Nephron progenitor cell (in vitro differentiated cells): Measurements from ENCODE around the gene PRMT5.
"Not testable (repeated sequence)": the region's sequence is repeated elsewhere in the genome, so short reads cannot be mapped to it uniquely, and the experiment has no call there.

Experiments
- DNase-seq: peaks from one replicate; pipeline ENCODE4 v3.0.0; 2021
- H3K27ac Mint-ChIP-seq: 2 replicates; pipeline ENCODE4 v1.8.0; 2021; ENCODE audit warnings: mild to moderate bottlenecking, moderate library complexity, mixed read lengths
- H3K27me3 Mint-ChIP-seq: 2 replicates; pipeline ENCODE4 v1.8.0; 2021; ENCODE audit warnings: mild to moderate bottlenecking, low read depth, mixed read lengths; ENCODE audit not compliant: poor library complexity
- H3K36me3 Mint-ChIP-seq: 2 replicates; pipeline ENCODE4 v1.8.0; 2021; ENCODE audit warnings: low read depth, mixed read lengths
- H3K4me1 Mint-ChIP-seq: 2 replicates; pipeline ENCODE4 v1.8.0; 2021; ENCODE audit warnings: mixed read lengths
- H3K4me3 Mint-ChIP-seq: 2 replicates; pipeline ENCODE4 v1.8.0; 2021; ENCODE audit warnings: mild to moderate bottlenecking, moderate library complexity, mixed read lengths
- H3K9me3 Mint-ChIP-seq: 2 replicates; pipeline ENCODE4 v1.8.0; 2021; ENCODE audit warnings: mild to moderate bottlenecking, moderate library complexity, mixed read lengths
- TF ChIP-seq, protein P1 (sequence below): fragments of 200-600 bp; sonication (generic); IDR thresholded peaks from 2 replicates; pipeline ENCODE4 v1.5.0; 2021; ENCODE audit warnings: antibody characterized with exemption

The PRMT5 gene

DNA sequence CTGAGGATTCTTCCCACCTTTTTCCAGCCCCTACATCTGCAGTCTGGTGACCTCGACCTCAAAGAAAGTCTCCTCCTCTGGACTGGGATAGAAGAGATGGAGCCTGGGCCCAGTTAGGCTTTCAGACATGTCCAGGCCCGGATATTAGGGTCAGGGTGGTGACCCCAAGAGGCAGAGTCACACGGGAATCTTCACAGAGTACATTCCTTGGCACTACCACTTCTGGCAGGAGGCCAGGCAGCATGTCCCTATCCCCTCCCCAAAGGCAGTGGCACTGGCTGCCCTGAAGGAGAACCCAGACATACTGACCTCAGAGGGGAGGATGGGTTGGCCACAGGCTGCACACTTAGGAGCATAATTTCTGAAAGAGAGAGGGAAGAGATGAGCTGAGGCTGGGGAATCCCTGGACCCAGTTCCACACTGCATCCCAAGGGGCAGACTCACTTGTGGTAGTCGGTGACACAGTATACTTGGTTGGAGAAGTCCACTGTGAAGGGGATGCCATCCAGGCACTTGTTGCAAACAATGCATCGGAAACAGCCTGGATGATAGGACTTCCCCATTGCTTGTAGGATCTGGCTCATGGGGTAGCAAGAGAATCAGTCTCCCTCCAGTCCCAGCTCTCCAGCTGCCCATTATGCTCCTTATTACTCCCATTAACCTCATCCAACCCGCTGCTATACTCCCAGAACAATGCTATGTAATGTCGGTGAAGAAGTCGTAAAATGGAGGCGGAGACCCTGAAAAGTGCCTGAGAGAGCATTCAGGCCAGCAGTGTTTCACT is 45.5 kb upstream of the PRMT5 start:
- TF ChIP-seq, protein P1, sequence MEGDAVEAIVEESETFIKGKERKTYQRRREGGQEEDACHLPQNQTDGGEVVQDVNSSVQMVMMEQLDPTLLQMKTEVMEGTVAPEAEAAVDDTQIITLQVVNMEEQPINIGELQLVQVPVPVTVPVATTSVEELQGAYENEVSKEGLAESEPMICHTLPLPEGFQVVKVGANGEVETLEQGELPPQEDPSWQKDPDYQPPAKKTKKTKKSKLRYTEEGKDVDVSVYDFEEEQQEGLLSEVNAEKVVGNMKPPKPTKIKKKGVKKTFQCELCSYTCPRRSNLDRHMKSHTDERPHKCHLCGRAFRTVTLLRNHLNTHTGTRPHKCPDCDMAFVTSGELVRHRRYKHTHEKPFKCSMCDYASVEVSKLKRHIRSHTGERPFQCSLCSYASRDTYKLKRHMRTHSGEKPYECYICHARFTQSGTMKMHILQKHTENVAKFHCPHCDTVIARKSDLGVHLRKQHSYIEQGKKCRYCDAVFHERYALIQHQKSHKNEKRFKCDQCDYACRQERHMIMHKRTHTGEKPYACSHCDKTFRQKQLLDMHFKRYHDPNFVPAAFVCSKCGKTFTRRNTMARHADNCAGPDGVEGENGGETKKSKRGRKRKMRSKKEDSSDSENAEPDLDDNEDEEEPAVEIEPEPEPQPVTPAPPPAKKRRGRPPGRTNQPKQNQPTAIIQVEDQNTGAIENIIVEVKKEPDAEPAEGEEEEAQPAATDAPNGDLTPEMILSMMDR: no peak
- H3K4me1 Mint-ChIP-seq: peaks cover 57% of the 10 kb centered on the region
- no peak overlapping the region for H3K4me3 Mint-ChIP-seq
- DNase-seq: no peak
- H3K9me3 Mint-ChIP-seq: no peaks in the 10 kb centered on the region
- peak overlapping the region; percentile 89 for H3K27ac Mint-ChIP-seq
- H3K27me3 Mint-ChIP-seq: peaks cover 6% of the 10 kb centered on the region
- H3K36me3 Mint-ChIP-seq: peaks cover 61% of the 10 kb centered on the region

DNA sequence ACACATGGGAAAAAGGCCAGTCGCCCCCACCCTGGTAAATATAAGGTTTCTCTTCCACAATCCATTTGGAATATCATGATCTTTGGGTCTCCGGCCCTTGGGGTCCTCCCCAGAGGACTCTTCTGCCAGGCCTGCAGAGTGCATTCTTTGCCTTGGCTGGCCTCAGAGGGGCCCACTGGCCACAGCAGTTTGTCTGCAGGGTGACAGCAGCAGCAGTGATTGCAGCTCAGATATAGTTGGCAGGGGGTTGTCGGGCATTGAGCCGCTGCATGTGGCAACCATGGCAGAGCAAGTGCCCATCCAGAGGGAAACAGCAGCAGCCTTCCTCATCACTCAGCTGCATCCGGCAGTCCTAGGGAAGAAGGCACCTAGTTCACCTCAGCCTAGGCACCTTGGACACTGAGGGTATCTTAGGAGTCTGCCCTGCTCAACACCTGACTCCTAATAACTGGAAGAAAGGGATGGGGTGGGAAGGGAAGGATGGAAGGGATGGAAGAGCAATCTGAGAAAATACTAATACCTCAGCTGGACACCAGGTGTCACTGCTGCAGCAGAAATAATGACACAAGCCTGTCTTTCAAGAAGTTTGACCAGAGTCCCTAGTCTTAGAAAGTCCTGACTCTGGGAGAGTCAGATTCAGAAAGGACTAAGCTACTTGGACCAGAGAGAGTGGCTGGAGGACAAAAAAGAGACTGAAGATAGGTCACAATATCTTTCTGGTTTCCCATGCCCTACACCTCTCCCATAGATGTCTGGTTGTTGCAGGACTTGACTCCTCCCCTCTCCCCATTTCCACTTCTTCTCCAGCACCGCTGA is 44.2 kb upstream of the PRMT5 start:
- Mint-ChIP-seq H3K9me3 (no peaks in the 10 kb centered on the region), H3K27ac (peak overlapping the region; percentile 89), H3K36me3 (peaks cover 69% of the 10 kb centered on the region), H3K27me3 (peaks cover 6% of the 10 kb centered on the region), H3K4me1 (peaks cover 44% of the 10 kb centered on the region), H3K4me3 (no peak overlapping the region)
- DNase-seq: peak; percentile 49
- TF ChIP-seq, protein P1: peak; percentile 62

DNA sequence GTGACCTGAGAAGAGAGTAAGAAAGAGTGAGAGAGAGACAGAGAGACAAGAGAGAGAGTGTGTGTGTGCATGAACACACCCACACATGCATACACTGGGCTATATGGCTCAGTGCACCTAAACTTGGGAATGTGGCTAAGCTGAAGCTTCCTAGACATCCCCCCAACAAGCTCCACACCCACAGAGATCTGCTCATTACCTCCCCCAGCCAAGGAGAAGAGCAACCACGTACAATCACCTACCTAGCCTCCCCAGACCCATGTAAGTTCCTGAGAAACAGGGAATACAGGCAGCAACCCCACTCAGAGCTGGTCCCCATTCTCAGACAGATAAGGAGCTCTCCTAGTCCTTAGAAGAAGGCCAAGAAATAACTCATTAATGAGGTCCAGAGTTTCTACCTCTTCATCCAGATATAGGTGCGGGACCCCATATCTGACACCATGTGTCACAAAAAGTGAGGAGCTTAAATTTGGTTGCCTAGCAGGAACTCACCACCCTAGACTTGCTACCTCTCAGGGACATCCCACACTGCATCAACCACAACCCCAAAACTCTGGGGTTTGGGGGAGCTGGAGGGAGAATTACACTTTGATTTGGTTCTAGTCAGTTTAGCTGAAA is 43.2 kb upstream of the PRMT5 start:
- DNase-seq: no peak
- Mint-ChIP-seq H3K4me1 (peaks cover 34% of the 10 kb centered on the region), H3K9me3 (no peaks in the 10 kb centered on the region), H3K36me3 (peaks cover 69% of the 10 kb centered on the region), H3K27ac (peak overlapping the region; percentile 79), H3K27me3 (peaks cover 6% of the 10 kb centered on the region), H3K4me3 (no peak overlapping the region)
- TF ChIP-seq, protein P1: no peak

DNA sequence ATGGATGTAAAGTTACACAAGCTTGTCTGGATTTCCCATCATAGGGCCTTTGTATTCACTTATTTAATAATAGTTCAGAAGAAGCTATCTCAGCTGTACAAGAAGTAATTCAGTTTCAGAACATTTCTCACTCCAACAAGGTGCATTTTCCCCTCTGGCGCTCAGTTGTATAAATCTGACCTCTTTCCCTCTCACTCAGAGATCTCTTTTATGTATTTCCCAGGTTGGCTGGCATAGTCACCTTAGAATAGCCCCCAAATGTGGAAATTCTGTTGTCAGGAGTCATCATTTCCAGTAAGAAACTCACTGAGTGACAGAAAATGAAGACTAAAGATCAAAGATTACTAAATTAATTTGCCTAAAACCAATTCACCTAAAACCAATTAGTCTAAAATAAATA is 42.0 kb upstream of the PRMT5 start:
- no peak overlapping the region for H3K27ac Mint-ChIP-seq
- H3K9me3 Mint-ChIP-seq: no peaks in the 10 kb centered on the region
- peaks cover 6% of the 10 kb centered on the region for H3K27me3 Mint-ChIP-seq
- H3K36me3 Mint-ChIP-seq: peaks cover 65% of the 10 kb centered on the region
- no peak overlapping the region for H3K4me3 Mint-ChIP-seq
- no peak for DNase-seq
- peaks cover 21% of the 10 kb centered on the region for H3K4me1 Mint-ChIP-seq
- TF ChIP-seq, protein P1: no peak

DNA sequence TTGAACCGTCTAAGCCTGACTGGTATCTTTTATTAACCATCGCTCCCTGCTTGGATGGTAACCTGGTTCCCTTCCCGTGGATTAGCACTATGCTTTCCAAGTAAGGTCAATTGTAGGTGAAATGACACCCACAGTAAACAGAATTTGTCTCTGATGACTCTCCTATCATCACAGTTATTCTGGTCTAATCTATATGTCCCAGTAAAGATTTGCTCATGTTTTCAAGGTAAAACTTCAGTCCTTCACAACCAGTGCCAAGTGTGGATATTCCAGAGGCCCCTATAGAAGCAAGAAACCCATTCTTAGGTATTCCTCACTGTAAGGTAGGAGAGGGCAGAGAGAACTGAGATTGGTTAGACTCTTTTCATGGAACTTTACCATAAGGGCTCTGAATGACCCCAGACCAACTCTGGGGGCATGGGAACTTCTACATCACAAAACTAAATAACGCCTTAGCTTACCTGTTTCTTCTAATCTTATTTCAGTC is 37.6 kb upstream of the PRMT5 start:
- Mint-ChIP-seq H3K27ac (peak overlapping the region; percentile 64), H3K4me3 (no peak overlapping the region), H3K9me3 (no peaks in the 10 kb centered on the region), H3K36me3 (peaks cover 31% of the 10 kb centered on the region), H3K27me3 (no peaks in the 10 kb centered on the region), H3K4me1 (no peaks in the 10 kb centered on the region)
- DNase-seq: no peak
- TF ChIP-seq, protein P1: no peak

DNA sequence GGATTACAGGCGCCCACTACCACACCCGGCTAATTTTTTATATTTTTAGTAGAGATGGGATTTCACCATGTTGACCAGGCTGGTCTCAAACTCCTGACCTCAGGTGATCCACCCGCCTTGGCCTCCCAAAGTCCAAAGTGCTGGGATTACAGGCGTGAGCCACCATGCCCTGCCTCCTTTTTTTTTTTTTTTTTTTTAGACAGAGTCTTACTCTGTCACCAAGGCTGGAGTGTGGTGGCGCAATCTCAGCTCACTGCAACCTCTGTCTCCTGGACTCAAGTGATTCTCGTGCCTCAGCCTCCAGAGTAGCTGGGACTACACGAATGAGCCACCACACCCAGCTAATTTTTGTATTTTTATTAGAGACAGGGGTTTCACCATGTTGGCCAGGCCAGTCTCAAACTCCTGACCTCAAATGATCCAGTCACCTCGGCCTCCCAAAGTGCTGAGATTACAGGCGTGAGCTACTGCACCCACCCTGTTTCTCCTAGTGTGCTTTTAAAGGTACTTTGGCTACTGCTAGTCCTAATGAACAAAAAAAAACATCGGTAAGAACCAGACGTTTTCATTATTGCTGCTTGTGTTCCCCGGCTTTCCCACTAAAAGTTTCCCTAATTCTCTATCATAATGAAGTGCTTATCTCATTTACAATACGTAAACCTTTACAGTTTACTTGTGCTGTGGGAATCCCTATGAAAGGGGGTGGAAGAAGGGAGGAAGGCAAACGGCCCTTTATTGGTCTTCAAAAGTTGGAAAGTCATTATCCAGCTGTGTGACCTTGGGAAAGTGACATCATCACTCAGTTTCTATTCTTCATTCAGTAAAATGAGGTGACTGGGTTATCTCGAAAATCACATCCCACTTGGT is 37.0 kb upstream of the PRMT5 start:
- Mint-ChIP-seq H3K36me3 (peaks cover 24% of the 10 kb centered on the region), H3K27ac (peak overlapping the region; percentile 64)
- H3K27me3 Mint-ChIP-seq, H3K9me3 Mint-ChIP-seq, H3K4me3 Mint-ChIP-seq, H3K4me1 Mint-ChIP-seq, DNase-seq: not testable (repeated sequence)
